Activated CD8-positive, alpha-beta memory T cell treated with anti-CD3 and anti-CD28 coated beads, Interleukin-2, amount 50 U/mL, for 24 hours (primary cell): ENCODE results near the gene VCY.
"Not testable (repeated sequence)": the region's sequence is repeated elsewhere in the genome, so short reads cannot be mapped to it uniquely, and the experiment has no call there.

ENCODE experiments used
- DNase-seq: peaks from one replicate; pipeline ENCODE4 v3.0.0-alpha.2; 2020; ENCODE audit errors: extremely low read depth

VCY gene

DNA sequence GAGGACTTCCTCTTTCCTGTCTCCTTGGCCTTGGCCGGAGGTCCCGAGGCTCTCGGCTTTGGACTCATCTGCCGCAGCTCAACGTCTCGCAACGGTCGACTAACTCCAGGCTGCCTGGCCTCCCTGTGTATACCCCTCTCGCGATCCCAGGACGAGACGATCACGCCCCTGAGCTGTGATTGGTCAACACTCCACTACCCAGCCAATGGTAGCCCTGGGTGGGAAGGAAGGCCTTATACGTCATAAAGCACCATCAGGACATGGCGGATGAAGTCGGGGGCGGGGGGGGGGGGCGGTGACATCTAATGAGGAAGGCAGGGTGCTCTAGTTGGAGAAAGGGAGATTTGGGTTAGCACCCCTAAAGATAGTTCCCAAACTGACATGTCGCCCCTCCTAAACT lies at the start of gene VCY:
Gene VCY, minus strand, starts transcription at position 101 of the 400 bp plus-strand sequence. Its CDS starts 33 bp downstream, at position 68.
- not testable (repeated sequence) for DNase-seq

DNA sequence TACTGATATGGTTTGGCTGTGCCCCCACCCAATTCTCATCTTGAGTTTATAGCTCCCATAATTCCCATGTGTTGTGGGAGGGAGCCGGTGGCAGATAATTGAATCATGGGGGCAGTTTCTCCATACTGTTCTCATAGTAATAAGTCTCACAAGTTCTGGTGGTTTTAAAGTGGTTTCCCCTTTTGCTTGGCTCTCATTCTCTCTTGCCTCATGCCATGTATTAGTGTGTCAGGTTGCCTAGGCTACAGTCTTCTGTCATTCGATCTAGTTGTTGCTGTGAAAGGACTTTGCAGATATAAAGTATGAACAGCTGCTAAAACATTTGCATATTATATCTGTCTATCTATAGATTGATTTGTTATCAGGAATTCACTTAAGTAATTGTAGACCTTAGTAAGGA lies 44.1 kb upstream of the VCY start:
- DNase-seq = not testable (repeated sequence)

DNA sequence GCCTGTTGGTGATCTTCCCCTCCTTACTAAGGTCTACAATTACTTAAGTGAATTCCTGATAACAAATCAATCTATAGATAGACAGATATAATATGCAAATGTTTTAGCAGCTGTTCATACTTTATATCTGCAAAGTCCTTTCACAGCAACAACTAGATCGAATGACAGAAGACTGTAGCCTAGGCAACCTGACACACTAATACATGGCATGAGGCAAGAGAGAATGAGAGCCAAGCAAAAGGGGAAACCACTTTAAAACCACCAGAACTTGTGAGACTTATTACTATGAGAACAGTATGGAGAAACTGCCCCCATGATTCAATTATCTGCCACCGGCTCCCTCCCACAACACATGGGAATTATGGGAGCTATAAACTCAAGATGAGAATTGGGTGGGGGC lies 25.6 kb upstream of the VCY start:
- not testable (repeated sequence) for DNase-seq

DNA sequence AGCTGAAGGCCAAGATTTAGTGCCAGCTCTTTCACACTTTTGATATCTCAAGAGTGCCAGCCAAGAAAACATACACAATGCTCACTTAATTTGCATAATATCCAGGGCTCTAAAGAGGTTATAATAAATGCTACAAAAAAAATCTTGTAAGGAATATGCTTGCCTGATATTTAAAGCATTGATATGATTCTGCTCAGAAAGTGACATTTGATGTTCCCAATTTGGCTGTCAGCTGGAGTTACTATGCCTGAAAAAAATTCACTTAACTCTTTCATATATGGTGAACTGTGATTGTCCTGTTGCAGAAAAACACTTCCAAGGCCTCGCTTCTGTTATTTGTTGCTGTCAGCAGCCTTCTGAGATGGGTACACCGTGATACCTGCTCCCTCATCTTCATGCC lies 43.9 kb downstream of the VCY start:
- not testable (repeated sequence) for DNase-seq
